ENCODE data around the gene TACC2. TPM values are rescaled to one million over a fixed set of nuclear protein-coding genes. Genes with fewer than 3 reads are reported as not detected.

The TACC2 gene
- total RNA-seq, 2 donors from 2014 or later: 247 to 286 TPM

DNA sequence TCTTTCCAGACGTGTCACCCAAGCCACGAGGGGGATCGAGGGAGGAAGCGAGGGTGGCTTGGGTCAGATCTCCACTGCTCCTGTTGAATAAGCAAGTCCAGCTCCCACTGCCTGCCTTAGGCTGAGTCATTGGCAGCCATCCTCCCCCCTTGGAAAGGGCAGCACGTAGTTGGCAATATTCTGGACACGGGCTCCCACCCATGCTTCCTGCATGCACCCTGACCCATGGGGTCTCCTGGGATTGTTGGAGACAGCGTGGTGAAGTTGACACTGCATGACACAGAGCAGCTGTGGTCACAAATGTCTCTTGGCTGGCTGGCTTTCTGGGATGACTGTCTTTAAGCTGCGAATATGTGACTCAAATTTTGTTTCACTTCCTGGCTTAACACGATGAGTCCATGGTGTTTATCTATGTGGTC is 293.3 kb downstream of the TACC2 start:
- no peak for DNase-seq (ENCODE audit: low spot score)
- Histone ChIP-seq H3K27me3 (no peaks in the 10 kb centered on the region), H3K4me1 (peaks cover 0 to 4% of the 10 kb centered on the region in 2 donors), H3K9me3 (no peaks in the 10 kb centered on the region), H3K36me3 (no peaks in the 10 kb centered on the region), H3K4me3 (no peak overlapping the region), H3K27ac (no peak overlapping the region)
- TF ChIP-seq, protein P1, sequence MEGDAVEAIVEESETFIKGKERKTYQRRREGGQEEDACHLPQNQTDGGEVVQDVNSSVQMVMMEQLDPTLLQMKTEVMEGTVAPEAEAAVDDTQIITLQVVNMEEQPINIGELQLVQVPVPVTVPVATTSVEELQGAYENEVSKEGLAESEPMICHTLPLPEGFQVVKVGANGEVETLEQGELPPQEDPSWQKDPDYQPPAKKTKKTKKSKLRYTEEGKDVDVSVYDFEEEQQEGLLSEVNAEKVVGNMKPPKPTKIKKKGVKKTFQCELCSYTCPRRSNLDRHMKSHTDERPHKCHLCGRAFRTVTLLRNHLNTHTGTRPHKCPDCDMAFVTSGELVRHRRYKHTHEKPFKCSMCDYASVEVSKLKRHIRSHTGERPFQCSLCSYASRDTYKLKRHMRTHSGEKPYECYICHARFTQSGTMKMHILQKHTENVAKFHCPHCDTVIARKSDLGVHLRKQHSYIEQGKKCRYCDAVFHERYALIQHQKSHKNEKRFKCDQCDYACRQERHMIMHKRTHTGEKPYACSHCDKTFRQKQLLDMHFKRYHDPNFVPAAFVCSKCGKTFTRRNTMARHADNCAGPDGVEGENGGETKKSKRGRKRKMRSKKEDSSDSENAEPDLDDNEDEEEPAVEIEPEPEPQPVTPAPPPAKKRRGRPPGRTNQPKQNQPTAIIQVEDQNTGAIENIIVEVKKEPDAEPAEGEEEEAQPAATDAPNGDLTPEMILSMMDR (IDR thresholded peaks at IDR 0.05): no peak

DNA sequence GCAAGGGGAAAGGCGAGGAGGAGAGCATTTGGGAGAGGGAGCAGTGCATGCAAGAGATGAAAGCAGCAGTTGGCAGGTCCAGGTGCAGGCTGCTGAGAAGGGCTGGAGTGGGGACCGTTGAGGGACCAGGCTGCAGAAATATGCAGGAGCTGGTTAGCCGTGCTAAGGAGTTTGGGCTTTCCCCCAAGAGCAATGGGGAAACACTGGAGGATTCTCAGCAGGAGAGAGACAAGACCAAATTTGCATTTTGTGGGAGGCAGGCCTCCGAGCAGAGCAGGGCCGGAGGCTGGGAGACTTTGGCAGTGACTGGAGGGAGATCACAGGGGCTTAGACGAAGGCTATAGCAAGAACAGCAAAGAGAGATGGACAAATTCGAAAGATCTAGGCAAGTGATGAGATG is 293.9 kb downstream of the TACC2 start:
- no peaks in the 10 kb centered on the region for H3K9me3 ChIP-seq
- TF ChIP-seq, protein P1 (IDR thresholded peaks at IDR 0.05): no peak
- no peak overlapping the region for H3K27ac ChIP-seq
- H3K4me1 ChIP-seq: peaks cover 0 to 4% of the 10 kb centered on the region in 2 donors
- H3K36me3 ChIP-seq: no peaks in the 10 kb centered on the region
- no peak overlapping the region for H3K4me3 ChIP-seq
- DNase-seq (ENCODE audit: low spot score): no peak
- no peaks in the 10 kb centered on the region for H3K27me3 ChIP-seq

DNA sequence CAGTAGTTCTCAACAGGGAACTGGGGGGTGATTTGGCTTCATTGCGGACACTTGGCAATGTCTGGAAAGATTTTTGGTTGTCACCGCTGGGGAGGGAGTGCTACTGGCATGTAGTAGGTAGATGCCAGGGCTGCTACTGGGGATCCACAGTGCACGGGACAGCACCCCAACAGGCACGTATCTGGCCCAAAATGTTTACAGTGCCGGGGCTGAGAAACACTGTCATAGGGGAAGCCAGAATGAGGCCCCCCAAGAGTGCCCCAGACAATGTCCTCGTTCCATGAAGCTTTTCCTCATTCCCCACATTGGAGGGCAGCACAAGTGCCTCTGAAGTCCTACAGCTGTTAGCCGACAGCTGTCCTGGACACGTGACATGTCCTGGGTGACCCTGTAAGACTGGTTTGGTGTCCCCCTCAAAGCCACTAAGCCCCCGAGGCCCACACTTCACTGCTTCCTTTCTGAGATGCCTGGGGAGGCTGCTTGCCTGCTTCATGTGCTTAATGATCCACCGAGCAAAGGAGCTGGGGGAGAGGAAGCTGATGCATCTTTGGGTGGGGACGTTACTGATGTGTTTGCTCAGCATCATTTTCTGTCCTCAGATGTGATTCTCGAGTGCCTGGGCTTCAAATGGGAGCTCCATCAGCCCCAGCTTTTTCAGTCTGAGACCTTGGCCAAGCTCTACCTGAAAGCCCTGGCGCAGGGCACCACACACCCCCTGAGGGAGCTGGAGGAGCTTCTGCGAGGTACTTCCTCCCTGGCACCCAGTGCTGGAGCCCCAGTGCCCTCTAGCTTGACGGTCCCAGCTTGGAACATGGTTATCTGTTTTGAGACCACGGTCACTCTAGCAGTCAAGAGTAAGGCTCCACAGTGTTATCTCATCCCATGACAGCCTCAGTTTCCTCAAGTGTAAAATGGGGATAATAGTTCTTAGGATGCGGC is 296.8 kb downstream of the TACC2 start:
- H3K4me3 ChIP-seq: no peak overlapping the region
- H3K4me1 ChIP-seq: peaks cover 0 to 4% of the 10 kb centered on the region in 2 donors
- no peak overlapping the region for H3K27ac ChIP-seq
- no peaks in the 10 kb centered on the region for H3K27me3 ChIP-seq
- TF ChIP-seq, protein P1 (IDR thresholded peaks at IDR 0.05): no peak
- no peaks in the 10 kb centered on the region for H3K9me3 ChIP-seq
- DNase-seq (ENCODE audit: low spot score): no peak
- no peaks in the 10 kb centered on the region for H3K36me3 ChIP-seq

DNA sequence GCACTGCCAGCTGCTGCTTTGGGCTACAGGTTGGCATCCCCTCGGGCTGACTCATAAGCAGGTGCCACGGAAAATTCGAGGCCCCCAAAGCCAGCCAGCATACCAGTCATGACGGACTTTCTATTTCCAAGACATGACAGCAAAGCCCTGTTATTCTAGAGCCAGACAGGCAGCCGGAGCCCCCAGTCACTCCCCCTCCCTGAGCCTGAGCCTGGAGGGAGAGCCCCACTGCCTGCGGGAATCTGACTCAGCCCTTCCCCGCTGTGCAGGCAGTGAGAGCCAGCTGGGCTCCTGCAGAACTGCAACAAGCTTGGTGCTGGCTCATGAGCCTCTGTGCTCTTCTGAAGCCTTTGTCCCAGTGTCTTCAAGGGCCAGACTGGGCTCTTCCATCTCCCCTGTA is 297.9 kb downstream of the TACC2 start:
- H3K36me3 ChIP-seq: no peaks in the 10 kb centered on the region
- TF ChIP-seq, protein P1 (IDR thresholded peaks at IDR 0.05): no peak
- H3K9me3 ChIP-seq: no peaks in the 10 kb centered on the region
- no peak overlapping the region for H3K4me3 ChIP-seq
- DNase-seq (ENCODE audit: low spot score): no peak
- no peaks in the 10 kb centered on the region for H3K27me3 ChIP-seq
- H3K4me1 ChIP-seq: peaks cover 0 to 4% of the 10 kb centered on the region in 2 donors
- H3K27ac ChIP-seq: no peak overlapping the region

DNA sequence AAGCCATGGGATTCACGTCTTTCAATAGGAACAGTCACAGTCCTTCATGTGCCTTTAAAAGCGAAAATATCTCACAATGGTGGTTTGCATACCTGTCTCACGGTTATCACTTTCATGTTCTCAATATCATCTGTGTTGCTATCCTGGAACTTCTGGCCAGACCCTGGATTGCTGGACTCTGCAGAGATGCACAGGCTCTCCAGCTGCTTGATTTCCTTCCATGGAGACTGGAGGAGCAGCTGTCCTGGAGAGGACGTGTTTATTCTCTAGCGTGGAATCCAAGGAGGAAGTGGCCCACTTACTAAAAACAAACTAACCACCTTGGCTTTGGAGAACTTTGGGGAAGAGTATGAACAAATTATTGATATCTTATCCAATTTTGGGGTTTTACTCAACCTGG is 298.6 kb downstream of the TACC2 start:
- peaks cover 0 to 4% of the 10 kb centered on the region in 2 donors for H3K4me1 ChIP-seq

More for the DNA sequence above, 298.6 kb downstream of the TACC2 start:
- no peak for DNase-seq (ENCODE audit: low spot score)
- Histone ChIP-seq H3K4me3 (no peak overlapping the region), H3K27me3 (no peaks in the 10 kb centered on the region), H3K36me3 (no peaks in the 10 kb centered on the region), H3K27ac (no peak overlapping the region), H3K9me3 (no peaks in the 10 kb centered on the region)
- TF ChIP-seq, protein P1 (IDR thresholded peaks at IDR 0.05): no peak
